ENCODE data around the gene MNT.

MNT gene

GRCh38 chr17:2373179-2373578, 27.7 kb downstream of the MNT start:
- DNase-seq (ENCODE audit: low read depth), result no peak
- TF ChIP-seq CTCF (IDR thresholded peaks at IDR 0.05; ENCODE audit: insufficient read depth, low read depth, low read length, missing control alignments), result no peak

DNA sequence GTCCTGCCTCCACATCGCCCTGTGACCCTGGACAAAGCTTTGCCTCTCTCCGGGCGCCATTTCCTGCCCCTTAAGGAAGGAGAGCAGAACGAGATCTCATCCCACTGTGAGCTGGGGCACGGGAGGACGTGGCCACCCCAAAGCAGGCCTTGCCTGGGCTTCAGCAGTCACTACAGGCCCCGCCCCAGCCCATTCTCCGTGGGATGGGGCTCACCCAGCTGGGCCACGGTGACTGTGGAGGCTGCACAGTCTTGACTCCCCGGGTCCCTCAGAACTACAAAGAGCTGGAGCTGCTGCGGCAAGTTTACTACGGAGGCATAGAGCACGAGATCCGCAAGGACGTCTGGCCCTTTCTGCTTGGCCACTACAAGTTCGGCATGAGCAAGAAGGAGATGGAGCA, 28.2 kb downstream of the MNT start:
- no peak for DNase-seq (ENCODE audit: low read depth)
- no peak overlapping the region for H3K4me3 ChIP-seq (ENCODE audit: low read depth, low read length)
- no peak for TF ChIP-seq CTCF (IDR thresholded peaks at IDR 0.05; ENCODE audit: insufficient read depth, low read depth, low read length, missing control alignments)

More at GRCh38 chr17:2373179-2373578, 27.7 kb downstream of the MNT start:
- H3K4me3 ChIP-seq (ENCODE audit: low read depth, low read length), result no peak overlapping the region

DNA sequence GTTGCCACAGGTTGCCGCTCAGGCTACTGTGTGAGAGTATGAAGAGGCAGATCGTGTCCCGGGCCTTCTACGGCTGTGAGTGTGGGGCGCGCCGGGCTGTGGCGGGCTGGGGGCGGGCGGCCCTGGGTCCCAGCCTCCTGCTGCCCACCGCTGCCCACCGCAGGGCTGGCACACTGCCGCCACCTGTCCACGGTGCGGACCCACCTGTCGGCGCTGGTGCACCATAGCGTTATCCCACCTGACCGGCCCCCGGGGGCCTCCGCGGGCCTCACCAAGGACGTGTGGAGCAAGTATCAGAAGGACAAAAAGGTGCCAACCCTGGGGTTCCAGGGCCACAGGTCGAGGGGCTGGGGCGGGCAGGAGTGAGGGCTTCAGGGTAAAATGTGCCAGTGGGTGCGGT, 28.7 kb downstream of the MNT start:
- H3K4me3 ChIP-seq (ENCODE audit: low read depth, low read length), result no peak overlapping the region
- no peak for TF ChIP-seq CTCF (IDR thresholded peaks at IDR 0.05; ENCODE audit: insufficient read depth, low read depth, low read length, missing control alignments)
- no peak for DNase-seq (ENCODE audit: low read depth)

DNA sequence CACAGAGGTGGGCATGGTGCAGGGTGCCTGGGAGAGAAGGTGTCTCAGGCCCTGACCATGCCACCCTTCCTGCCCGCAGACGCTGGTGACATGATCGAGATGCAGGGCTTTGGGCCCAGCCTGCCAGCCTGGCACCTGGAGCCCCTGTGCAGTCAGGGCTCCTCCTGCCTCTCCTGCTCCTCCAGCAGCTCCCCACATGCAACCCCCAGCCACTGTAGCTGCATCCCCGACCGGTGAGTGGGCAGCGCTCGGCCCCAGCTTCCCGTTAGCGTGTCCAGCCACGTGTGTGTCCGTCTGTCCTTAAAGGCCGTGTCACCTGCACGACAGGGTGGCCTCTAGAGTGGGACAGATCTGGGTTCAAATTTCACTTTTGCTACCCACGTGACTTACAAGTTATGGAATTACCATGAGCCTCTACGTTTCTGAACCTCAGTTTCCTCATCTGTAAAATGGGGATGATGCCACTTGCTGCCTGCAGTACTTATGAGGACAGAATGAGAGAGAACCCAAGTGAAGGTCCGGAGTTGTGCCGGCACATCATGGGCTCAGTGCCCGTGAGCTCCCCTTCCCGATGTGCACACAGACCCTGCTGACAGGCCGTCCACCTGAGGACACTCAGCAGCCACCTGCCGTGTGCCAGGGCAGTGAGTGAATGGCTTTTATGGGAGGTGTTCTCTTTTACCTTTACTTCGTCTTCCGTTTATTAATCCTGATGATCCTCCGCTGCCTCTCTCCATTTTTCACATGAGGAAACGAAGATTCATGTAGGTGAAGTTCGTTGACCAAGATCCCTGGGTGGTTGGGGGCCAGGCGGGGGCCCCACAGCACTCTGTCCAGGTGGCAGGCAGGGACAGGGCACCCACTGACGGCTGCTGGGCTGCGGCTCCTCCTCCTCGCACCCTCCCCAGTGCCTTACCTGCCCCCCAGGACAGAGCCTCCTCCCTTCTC, 29.4 kb downstream of the MNT start:
- TF ChIP-seq CTCF (IDR thresholded peaks at IDR 0.05; ENCODE audit: insufficient read depth, low read depth, low read length, missing control alignments), result no peak
- H3K4me3 ChIP-seq (ENCODE audit: low read depth, low read length), result no peak overlapping the region
- DNase-seq (ENCODE audit: low read depth), result no peak

- H3K4me3 ChIP-seq (ENCODE audit: low read depth, low read length), result no peak overlapping the region
- no peak for DNase-seq (ENCODE audit: low read depth)
- no peak for TF ChIP-seq CTCF (IDR thresholded peaks at IDR 0.05; ENCODE audit: insufficient read depth, low read depth, low read length, missing control alignments)
These were observed 30.7 kb downstream of the MNT start for GRCh38 chr17:2370211-2370589.

DNA sequence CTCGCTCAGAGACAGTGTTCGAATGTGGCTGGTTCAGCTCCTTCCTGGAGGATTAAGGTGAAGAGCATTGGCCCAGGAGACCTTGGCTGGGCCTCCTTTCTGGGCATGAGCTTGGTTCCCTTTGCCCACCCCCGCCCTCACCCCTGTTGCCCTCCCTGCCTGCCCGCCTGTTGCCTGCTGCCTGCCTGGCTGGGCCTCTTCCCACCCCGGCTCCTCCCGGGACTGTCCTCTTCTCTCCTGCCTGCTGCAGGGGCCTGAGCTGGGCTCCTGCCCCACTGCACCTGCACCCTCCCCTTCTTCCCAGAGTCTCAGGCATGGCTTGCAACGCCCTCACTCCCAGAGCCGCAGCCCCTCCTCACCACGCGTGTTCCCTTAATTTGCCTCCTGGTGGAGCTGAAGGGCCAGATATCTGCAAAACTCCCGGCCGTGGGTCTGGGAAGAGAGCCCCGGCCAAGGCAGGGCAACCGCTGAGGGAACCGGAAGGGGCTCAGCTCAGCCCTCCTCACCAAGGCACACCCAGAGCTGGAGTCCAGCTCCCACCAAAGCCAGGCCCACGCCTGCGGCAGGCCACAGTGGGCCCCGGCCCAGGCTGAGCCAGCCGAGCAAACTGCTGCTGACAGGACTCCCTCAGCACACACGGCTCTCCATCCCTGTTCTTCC, 31.2 kb downstream of the MNT start:
- DNase-seq (ENCODE audit: low read depth), result no peak
- H3K4me3 ChIP-seq (ENCODE audit: low read depth, low read length), result no peak overlapping the region
- TF ChIP-seq CTCF (IDR thresholded peaks at IDR 0.05; ENCODE audit: insufficient read depth, low read depth, low read length, missing control alignments), result no peak

All from GM12865 (cell line).